Skin epidermis (tissue), 12 donors: ENCODE results near the gene TSNAXIP1.

Experiments used
- H3K27ac ChIP-seq, 21 experiments: fragments of 200-600 bp; sonication (generic) in 11 of 21; one replicate each; pipeline ENCODE4 v1.5.0; 2020; ENCODE audit warnings: mild to moderate bottlenecking in 3 of 21, inconsistent platforms in 2 of 21, moderate library complexity in 2 of 21
- H3K4me3 ChIP-seq, 7 experiments: fragments of 200-600 bp; sonication (generic) in 2 of 7; one replicate each; pipeline ENCODE4 v1.5.0; 2020; ENCODE audit warnings: inconsistent platforms in 2 of 7, mild to moderate bottlenecking in 2 of 7, moderate library complexity in 1 of 7

Gene TSNAXIP1

DNA sequence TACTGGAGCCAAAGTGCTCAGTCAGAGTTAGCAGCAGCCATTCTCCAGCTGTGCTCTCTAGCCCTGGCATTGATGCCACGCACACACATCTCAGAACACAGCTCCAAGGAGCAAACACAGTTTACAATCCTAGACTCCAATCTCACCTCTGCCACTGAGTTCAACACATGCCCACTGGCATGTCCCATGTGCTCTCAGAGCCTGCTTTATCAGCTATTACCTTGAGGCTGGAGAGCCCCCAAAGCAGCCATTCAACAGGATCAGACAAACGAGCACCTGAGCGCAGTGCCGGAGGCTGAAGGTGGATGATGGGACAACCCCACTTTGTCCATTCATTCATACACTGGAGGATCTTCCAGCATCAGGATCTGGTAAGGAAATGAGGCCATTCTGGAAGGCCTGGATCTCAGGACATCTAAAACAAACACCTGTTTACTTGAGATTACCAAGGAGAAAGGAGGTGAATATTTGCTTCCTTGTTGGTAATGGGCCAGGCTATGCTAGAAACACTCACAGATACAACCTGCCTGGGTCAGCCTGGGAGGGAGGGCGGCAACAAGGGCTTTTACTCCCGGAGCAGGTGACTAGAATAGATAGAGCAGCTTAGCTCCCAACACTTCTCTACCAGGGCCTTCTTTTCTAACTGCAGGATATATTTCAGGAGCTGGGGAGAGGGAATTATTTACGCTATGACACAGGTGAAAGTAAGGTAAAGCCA lies 25.7 kb upstream of the TSNAXIP1 start:
- no peak overlapping the region for H3K4me3 ChIP-seq
- peak overlapping the region in 6 of 21 experiments; percentile 2 to 63 (median 32) for H3K27ac ChIP-seq

DNA sequence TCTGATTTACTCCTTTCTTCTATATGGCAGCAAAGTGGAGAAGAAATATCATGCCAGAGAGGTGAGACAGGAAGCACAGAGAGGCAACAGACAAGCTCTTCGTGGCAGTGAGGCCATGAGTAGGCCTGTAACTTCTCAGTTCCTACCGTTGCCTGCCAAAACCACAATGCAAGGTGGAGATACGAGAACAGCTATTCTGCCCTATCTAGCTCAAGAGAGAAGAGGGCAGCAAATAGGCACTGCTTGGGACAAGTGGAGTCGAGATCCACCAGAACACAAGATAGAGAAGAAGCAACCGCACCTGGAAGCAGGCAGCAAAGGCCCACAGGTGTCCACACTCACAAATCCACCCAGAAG lies 25.1 kb upstream of the TSNAXIP1 start:
- H3K27ac ChIP-seq = peak overlapping the region in 3 of 21 experiments; percentile 6 to 12 (median 10)

DNA sequence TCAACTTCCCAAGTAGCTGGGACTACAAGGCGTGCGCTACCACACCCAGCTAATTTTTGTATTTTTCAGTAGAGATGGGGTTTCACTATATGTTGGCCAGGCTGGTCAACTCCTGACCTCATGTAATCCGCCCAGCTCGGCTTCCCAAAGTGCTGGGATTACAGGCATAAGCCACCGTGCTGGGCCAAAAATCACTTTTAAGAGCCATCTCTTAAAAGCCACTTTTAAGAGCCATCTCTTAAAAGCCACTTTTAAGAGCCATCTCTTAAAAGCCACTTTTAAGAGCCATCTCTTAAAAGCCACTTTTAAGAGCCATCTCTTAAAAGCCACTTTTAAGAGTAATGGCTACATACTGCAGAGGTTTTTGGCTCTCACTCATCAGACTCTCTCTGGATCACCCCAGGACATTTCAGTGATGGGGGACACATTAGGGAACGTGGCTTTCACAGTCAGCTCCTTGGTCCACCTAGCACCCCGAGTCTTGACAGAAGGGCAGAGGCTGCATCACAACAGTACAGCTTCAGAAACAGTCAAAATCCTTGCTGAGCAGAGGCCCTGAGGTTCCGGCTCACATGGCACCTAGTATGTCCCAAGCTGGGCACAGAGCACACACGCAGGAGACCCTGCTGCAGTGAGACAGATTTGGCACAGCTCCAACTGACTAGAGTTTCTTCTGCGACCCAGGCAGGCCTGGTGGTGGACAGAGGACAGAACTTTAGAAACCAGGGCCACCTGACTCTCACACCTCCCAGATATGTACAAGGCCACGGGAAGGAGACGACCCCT lies 23.9 kb upstream of the TSNAXIP1 start:
- Histone ChIP-seq H3K4me3 (no peak overlapping the region), H3K27ac (no peak overlapping the region)

More for the DNA sequence above, 25.1 kb upstream of the TSNAXIP1 start:
- H3K4me3 ChIP-seq = no peak overlapping the region

DNA sequence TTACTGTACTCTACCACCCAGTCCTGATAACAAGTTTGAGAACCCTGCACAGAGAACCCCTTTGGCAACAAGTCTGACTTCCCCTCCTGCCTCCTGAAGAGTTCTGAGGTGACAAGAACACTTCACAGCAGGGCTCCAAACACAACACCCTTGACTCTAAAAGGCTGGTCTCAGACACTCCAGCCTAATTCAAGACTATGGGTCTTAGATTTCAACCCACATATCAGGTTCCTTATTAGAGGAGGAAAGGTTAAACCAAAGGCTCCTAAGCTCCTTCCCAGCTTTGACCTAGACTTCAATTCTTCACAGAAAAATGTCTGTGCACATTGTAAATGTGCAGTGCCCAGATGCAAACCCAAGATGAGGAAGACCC lies 23.4 kb upstream of the TSNAXIP1 start:
- no peak overlapping the region for H3K4me3 ChIP-seq
- no peak overlapping the region for H3K27ac ChIP-seq

DNA sequence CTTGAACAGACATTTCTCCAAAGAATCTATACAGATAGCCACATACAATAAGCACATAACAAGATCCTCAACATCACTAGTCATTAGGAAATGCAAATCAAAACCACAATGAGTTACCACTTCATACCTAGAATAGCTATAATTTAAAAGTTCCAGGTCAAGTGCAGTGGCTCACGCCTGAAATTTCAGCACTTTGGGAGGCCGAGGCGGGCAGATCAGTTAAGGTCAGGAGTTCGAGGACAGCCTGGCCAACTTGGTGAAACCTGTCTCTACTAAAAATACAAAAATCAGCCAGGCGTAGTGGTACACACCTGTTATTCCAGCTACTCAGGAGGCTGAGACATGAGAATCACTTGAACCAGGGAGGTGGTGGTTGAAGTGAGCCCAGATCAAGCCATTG lies 20.2 kb upstream of the TSNAXIP1 start:
- Histone ChIP-seq H3K27ac (no peak overlapping the region), H3K4me3 (no peak overlapping the region)

DNA sequence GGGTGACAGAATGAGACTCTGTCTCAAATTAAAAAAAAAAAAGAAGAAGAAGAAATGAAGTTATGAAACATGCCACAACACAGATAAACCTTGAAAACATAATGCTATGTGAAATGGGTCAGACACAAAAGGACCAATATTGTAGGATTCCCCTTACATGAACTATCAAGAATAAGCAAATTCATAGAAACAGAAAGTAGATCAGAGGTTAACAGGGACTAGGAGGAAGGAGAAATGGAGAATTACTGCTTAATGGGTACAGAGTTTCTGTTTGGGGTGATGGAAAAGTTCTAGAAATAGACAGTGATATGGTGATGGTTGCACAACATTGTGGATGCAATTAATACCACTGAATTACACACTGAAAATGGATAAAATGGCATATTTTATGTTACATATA lies 16.6 kb upstream of the TSNAXIP1 start:
- no peak overlapping the region for H3K4me3 ChIP-seq
- H3K27ac ChIP-seq = no peak overlapping the region

DNA sequence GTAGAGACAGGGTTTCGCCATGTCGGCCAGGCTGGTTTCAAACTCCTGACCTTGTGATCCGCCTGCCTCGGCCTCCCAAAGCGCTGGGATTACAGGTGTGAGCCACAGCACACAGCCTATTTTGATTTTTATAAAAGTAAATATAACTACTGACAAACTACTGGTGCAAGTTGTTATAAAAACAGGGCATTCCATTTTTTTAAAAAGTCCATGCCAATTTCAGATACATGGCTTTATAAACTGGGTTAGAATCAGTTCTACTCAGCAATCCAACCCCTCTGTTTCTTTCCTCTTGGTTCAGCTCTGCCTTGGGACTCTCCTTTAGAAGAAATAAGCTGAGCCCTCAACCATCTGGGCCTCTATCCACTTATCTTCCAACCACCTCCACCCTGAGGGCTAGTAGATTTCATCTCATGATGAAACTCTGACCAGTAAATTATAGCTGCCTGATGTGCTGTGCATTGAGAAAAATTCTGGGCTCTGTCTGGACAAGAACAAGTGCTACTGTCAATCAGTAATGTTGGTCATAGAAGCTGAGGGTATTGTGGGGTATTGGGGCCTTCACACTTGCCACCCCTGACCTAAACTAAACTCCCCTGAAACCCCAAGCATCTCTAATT lies 10.5 kb upstream of the TSNAXIP1 start:
- H3K27ac ChIP-seq = no peak overlapping the region
- no peak overlapping the region for H3K4me3 ChIP-seq

DNA sequence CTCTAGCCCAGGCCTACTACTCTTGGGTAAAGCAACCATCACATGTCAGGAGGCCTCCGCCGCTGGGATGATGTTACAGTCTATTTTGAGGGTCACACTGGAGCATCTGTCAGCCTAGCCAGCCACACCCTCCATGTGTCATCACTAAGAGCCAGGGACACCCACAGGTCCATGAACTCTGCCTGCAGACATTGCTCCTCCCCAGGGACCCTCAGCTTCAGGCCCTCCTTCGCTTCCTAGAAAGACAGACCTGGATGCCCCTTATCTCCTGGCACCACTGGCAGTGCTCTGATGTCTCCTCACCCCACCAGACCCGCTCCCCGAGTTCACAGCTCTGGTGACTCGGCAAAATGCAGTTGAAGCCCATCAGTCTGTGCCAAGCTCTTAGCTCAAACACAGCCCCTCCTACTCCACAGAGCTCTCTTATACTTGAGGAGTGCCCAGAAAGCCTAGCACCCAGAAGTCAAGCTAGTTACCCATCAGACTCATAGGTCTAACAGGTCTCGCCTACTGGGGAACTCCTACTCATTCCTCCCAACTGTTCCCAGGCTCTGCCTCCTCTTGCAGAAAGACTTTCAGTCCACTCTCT lies 6.3 kb upstream of the TSNAXIP1 start:
- peak overlapping the region in 4 of 21 experiments; percentile 8 to 31 (median 15) for H3K27ac ChIP-seq
- no peak overlapping the region for H3K4me3 ChIP-seq

DNA sequence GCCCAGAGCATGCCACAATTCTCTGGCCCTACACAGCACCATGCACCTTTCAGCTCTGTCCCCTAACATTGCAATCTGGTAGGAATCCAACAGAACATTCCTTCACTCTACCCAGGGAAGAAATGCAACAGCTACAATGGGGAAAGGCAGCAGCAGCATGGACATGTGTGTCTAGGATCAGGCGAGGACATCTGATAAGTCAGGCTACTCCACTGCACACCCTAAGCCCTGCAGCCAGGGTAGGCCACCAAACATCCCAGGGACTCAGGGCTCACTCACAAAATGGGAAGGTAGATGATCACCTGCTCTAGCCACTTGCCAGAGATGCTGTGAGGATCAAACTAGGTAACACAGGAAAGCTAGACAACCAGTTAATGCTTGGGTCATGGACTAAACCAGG lies 5.4 kb upstream of the TSNAXIP1 start:
- Histone ChIP-seq H3K27ac (peak overlapping the region in 1 of 21 experiments; percentile 17), H3K4me3 (no peak overlapping the region)

DNA sequence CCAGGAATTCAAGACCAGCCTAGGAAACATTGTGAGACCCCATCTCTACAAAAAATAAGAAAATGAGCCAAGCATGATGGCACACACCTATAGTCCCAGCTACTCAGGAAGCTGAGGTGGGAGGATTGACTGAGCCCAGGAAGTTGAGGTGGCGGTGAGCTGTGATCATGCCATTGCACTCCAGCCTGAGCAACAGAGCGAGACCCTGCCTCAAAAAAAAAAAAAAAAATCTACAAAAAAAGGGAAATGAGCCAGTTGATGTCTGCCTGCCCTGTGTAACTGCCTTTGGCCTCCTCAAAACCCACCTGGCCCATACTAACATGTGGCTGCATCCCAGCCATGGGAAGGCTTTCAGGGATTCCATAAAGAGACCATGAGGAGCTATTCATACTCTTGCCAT lies 4.8 kb upstream of the TSNAXIP1 start:
- Histone ChIP-seq H3K4me3 (no peak overlapping the region), H3K27ac (peak overlapping the region in 1 of 21 experiments; percentile 17)

DNA sequence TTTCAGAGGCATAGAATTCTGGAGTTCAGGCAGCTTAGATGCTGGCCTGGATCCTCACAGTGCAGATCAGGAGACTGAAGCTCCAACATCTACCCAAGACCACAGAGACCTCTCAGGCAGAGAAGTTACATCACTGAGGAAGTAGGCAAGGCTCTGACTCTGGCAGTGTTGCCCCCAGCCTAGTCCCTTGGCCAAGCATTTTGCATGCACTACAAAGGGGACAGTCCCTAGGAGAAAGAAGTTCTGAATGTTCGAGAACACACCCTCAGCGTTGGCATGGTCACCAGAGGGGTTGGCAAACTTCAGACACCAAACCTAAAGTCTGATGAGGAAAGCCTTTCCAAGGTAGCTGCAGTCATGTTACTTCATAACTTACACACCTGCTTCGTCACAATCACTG lies 2.8 kb upstream of the TSNAXIP1 start:
- Histone ChIP-seq H3K4me3 (no peak overlapping the region), H3K27ac (no peak overlapping the region)

DNA sequence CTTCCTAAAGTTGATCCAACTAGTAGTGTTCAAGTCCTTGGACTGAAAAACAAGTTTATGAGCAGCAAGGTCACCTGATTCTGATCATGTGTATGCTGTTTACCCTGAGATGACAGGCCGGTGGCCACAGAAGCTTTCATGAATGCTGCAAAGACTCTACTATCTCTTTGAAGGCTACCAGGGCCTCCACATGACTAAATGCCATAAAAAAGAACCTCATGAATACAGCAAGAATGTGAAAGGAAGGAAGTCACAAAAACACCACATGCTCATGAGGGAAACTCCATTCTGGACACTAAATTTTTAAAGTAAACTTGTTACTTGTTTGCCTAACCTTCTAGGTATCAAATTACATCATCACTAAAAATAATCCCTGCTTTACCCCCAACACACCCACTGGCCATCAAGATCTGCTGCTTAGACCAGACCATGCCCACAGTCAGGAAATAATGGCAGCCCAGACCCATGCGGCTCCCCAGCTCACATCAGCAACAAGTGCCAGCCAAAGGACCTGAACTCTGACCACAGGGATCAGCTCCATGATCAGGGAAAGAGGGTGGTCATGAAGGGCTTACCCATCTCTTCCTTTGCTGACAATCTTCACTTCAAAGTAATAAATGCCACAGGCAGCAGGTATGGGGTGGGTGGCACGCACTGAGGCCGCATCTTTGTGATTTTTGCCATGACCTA lies 1.7 kb upstream of the TSNAXIP1 start:
- H3K4me3 ChIP-seq = peak overlapping the region; percentile 62 to 99 (median 83)
- peak overlapping the region in 8 of 21 experiments; percentile 80 to 93 (median 88) for H3K27ac ChIP-seq

DNA sequence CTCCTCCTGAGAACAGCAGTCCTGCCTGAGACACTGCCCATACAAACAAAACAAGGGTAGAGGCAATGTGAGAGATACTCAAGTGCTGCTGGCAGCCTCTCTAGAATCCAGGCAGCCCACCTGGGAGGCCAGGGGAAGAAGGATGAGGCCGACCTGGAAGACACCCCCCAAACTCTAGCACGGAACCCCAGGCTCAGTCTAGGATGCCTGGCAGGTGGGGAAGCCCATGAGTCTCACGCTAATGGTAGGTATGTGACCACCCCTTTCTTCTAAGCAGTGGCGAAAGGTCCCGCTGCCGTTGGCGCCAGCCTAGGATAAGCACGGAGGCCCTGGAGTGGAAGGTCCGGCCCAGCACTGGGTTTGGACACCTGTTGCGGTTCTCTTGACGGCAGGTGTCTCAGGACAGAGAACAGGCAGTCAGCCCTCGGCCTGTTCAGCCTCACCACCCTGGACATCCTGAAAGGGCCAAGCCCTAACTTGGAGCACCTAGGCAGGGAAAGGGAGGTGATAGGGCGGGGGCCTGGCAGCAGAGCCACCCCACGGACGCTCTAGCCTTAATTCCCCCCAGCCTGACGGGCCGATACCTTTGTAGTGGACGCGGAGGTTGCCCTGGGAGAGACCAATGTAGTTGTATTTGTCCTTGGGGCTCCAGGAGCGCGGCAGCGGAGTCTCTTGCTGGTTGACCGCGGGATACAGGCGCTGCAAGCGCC lies 816 bp upstream of the TSNAXIP1 start:
- H3K27ac ChIP-seq = peak overlapping the region; percentile 59 to 95 (median 87)
- H3K4me3 ChIP-seq = peak overlapping the region; percentile 62 to 99 (median 83)

DNA sequence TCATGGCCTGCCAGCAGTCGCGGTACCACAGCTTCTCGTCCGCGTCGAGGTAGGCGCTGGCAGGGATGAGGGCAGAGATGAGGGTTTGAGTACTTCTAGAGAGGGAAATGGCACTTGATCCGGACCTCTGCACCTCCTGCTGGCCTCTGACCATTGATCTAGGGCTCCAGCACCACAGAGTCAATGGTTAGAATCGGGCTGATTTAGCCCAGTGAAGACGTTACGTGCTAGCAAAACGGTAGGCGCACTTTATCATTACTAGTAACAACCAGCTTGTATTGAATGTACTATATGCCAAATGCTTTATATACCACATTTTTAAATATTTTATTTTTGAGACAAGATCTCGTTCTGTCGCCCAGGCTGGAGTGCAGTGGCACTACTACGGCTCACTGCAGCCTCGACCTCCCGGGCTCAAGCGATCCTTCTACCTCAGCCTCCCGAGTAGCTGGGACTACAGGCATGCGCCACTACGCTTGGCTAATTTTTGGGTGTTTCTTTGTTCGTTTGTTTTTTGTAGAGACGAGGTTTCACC lies 526 bp downstream of the TSNAXIP1 start:
- Histone ChIP-seq H3K4me3 (peak overlapping the region; percentile 62 to 99 (median 83)), H3K27ac (peak overlapping the region in 15 of 21 experiments; percentile 44 to 93 (median 73))

DNA sequence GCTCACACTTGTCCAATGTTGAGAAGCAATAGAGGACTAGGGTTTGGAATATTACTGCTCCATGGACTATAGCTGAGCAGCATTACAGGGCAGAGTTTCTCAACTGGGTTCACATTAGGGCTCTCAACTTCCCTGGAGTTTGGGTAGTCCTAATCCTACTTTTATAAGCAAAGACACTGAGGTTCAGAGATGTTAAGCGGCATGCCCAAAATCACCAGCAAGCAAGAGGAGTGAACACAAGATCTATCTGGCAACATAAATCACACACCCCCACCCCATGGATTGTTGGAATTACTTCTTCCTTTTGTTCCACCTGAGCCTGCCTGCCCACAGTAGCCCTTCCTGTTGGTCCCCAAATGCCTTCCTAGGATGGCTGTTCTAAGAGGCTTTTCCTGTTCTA lies 5.2 kb downstream of the TSNAXIP1 start:
- H3K4me3 ChIP-seq = no peak overlapping the region
- H3K27ac ChIP-seq = no peak overlapping the region

DNA sequence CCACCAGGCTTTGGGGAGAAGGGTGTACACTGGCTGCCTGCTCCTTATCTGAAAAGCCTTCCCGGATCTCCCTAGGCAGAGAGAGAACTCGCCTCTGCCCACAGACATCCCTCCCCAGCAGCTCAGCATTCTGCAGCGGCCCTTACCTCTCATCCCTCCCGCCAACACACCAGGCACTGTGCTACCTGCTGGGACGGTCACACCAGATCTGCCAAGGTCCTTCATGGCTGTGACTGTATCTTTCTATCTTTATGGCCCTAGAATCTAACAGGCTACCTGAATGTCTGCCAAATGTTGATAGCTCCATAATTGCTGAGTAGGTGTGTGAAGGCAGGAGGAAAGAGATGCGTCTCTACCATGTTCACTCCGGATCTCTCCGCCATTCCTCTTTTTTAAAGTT lies 7.9 kb downstream of the TSNAXIP1 start:
- no peak overlapping the region for H3K27ac ChIP-seq
- H3K4me3 ChIP-seq = no peak overlapping the region

DNA sequence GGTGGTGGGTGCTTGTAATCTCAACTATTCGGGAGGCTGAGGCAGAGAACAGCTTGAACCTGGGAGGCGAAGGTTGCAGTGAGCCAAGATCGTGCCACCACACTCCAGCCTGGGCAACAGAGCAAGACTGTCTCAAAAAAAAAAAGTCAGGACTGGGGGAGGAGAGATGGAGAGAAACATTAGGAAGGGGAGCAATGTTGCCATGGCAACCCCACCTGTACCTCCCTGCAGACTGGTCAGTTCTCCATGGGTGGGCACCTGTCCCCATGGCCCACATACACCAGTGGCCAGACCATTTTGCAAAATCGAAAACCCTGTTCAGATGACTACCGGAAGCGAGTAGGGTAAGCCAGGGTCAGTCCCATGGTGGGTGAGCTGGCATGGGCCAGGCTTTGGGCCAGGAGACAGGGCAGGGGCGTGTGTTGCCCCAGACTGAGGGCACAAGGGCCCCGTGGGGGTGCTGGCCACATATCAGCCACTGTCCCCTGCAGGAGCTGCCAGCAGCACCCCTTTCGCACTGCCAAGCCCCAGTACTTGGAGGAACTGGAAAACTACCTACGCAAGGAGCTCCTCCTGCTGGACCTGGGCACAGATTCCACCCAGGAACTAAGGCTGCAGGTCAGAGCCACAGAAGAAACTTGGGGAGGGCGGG lies 14.0 kb downstream of the TSNAXIP1 start:
- no peak overlapping the region for H3K4me3 ChIP-seq
- no peak overlapping the region for H3K27ac ChIP-seq

DNA sequence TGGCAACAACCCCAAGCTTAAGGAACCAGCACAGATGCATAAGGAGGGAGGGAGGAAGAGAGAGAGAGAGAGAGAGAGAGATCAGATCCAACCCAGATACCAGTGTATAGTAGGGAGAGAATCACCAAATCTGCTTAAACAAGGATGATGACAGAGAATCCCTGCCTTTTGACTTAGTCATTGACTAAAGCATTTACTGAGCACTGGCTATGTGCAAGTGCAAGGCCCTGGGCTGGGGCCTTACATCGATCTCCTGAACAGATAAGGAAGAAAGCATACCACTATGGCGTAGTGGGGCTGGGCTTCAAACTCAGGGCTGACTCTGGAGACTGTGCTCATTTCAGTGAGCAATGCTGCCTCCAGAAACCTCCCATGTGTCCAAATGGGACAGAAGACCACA lies 15.8 kb downstream of the TSNAXIP1 start:
- Histone ChIP-seq H3K4me3 (no peak overlapping the region), H3K27ac (no peak overlapping the region)
